Uterus (tissue), 2 donors: Measurements from ENCODE around the gene CERS4.
"Not testable (repeated sequence)": the region's sequence is repeated elsewhere in the genome, so short reads cannot be mapped to it uniquely, and the experiment has no call there.

Experiments used
- POLR2A ChIP-seq, 2 donors: fragments of 450-650 bp; IDR thresholded peaks; one replicate each; pipeline ENCODE4 v1.6.1; 2016; ENCODE audit warnings: antibody characterized with exemption in 2 of 2, mild to moderate bottlenecking in 1 of 2, moderate library complexity in 1 of 2
- TF ChIP-seq, protein P1 (sequence below), 4 experiments: fragments of 200-600 bp in 2 of 4; fragments of 450-650 bp in 2 of 4; sonication (generic) in 2 of 4; IDR thresholded peaks; one replicate each; pipeline ENCODE4 v1.5.1; 2016 to 2019; ENCODE audit warnings: antibody characterized with exemption in 4 of 4, mild to moderate bottlenecking in 2 of 4, moderate library complexity in 1 of 4

DNA sequence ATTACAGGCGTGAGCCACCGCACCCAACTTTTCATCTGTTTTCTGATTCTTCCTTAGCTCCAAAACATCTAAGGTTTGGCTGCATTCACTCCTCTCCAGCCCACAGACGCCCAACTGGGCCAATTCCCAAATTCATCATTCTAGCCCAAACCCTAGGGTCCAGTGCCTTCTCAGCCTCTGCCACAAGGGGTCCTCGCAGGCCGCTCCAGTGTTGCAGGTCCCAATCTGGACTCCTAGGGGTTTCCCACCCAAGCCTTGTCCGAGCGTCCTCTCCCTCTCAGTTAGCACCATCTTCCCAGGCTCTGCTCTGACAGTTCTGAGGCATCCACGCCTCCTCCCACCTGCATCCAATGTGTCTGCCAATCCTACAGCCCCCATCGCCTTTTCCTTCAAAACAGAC lies 82.2 kb downstream of the CERS4 start:
- TF ChIP-seq, protein P1, sequence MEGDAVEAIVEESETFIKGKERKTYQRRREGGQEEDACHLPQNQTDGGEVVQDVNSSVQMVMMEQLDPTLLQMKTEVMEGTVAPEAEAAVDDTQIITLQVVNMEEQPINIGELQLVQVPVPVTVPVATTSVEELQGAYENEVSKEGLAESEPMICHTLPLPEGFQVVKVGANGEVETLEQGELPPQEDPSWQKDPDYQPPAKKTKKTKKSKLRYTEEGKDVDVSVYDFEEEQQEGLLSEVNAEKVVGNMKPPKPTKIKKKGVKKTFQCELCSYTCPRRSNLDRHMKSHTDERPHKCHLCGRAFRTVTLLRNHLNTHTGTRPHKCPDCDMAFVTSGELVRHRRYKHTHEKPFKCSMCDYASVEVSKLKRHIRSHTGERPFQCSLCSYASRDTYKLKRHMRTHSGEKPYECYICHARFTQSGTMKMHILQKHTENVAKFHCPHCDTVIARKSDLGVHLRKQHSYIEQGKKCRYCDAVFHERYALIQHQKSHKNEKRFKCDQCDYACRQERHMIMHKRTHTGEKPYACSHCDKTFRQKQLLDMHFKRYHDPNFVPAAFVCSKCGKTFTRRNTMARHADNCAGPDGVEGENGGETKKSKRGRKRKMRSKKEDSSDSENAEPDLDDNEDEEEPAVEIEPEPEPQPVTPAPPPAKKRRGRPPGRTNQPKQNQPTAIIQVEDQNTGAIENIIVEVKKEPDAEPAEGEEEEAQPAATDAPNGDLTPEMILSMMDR (IDR thresholded peaks at IDR 0.05): not testable (repeated sequence)
- TF ChIP-seq POLR2A (IDR thresholded peaks at IDR 0.05): not testable (repeated sequence)
